ENCODE measurements around the gene PHACTR3.
"Not testable (repeated sequence)": the region's sequence is repeated elsewhere in the genome, so short reads cannot be mapped to it uniquely, and the experiment has no call there.

Gene PHACTR3

GRCh38 chr20:59888050-59888449, 283.7 kb downstream of the PHACTR3 start:
- TF ChIP-seq CTCF (IDR thresholded peaks at IDR 0.05; ENCODE audit: insufficient read depth, low read depth, low read length, missing control alignments) = no peak
- DNase-seq (ENCODE audit: low read depth) = no peak
- no peak overlapping the region for H3K4me3 ChIP-seq (ENCODE audit: low read depth, low read length)

- H3K4me3 ChIP-seq (ENCODE audit: low read depth, low read length); DNase-seq (ENCODE audit: low read depth): not testable (repeated sequence)
Measured at GRCh38 chr20:59890035-59890434, 285.7 kb downstream of the PHACTR3 start.

- no peak overlapping the region for H3K4me3 ChIP-seq (ENCODE audit: low read depth, low read length)
- DNase-seq (ENCODE audit: low read depth) = no peak
- no peak for TF ChIP-seq CTCF (IDR thresholded peaks at IDR 0.05; ENCODE audit: insufficient read depth, low read depth, low read length, missing control alignments)
Measured at GRCh38 chr20:59891581-59891980, 287.2 kb downstream of the PHACTR3 start.

- no peak for TF ChIP-seq CTCF (IDR thresholded peaks at IDR 0.05; ENCODE audit: insufficient read depth, low read depth, low read length, missing control alignments)
- no peak overlapping the region for H3K4me3 ChIP-seq (ENCODE audit: low read depth, low read length)
- DNase-seq (ENCODE audit: low read depth) = no peak
Measured at GRCh38 chr20:59895908-59896307, 291.6 kb downstream of the PHACTR3 start.
